Omental fat pad (tissue), 4 donors: ENCODE results near the gene GHR. TPM values are rescaled to one million over a fixed set of nuclear protein-coding genes. Genes with fewer than 3 reads are reported as not detected.

Experiments
- ATAC-seq: fragments of 150-250 bp; one replicate; pipeline ENCODE4 v1.9.1; 2016; ENCODE audit warnings: mild to moderate bottlenecking, moderate library complexity; ENCODE audit not compliant: low FRiP score
- DNase-seq: peaks from one replicate; pipeline ENCODE4 v3.0.0-alpha.2; 2019; ENCODE audit warnings: low spot score
- total RNA-seq, 4 donors: library from RNA; depleted of rRNA; stranded (reverse); fragments of >200 nt; gene quantifications; one replicate each; pipeline ENCODE4 v1.1.0, GENCODE V29; 2016
- TF ChIP-seq, protein P1 (sequence below), 3 donors: fragments of 450-650 bp; IDR thresholded peaks; one replicate each; pipeline ENCODE4 v1.5.1; 2016 to 2017; ENCODE audit warnings: antibody characterized with exemption in 3 of 3, mild to moderate bottlenecking in 3 of 3, moderate library complexity in 2 of 3

The GHR gene
- total RNA-seq, 4 donors from 2014 or later: 83.2 to 226 (median 133) TPM

DNA sequence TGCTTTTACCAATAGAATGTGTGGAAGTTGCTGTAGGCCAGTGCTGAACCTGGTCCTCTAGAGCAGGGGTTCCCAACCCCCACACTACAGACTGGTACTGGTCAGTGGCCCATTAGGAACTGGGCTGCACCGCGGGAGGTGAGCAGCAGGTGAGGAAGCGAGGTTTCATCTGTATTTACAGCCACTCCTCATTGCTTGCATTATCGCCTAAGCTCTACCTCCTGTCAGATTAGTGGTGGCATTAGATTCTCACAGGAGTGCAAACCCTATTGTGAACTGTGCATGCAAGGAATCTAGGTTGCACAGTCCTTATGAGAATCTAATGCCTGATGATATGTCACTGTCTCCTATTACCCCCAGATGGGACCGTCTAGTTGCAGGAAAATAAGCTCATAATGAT, 327.3 kb downstream of the GHR start:
- TF ChIP-seq, protein P1, sequence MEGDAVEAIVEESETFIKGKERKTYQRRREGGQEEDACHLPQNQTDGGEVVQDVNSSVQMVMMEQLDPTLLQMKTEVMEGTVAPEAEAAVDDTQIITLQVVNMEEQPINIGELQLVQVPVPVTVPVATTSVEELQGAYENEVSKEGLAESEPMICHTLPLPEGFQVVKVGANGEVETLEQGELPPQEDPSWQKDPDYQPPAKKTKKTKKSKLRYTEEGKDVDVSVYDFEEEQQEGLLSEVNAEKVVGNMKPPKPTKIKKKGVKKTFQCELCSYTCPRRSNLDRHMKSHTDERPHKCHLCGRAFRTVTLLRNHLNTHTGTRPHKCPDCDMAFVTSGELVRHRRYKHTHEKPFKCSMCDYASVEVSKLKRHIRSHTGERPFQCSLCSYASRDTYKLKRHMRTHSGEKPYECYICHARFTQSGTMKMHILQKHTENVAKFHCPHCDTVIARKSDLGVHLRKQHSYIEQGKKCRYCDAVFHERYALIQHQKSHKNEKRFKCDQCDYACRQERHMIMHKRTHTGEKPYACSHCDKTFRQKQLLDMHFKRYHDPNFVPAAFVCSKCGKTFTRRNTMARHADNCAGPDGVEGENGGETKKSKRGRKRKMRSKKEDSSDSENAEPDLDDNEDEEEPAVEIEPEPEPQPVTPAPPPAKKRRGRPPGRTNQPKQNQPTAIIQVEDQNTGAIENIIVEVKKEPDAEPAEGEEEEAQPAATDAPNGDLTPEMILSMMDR (IDR thresholded peaks at IDR 0.05): no peak
- no peak for DNase-seq
- ATAC-seq: no peak

DNA sequence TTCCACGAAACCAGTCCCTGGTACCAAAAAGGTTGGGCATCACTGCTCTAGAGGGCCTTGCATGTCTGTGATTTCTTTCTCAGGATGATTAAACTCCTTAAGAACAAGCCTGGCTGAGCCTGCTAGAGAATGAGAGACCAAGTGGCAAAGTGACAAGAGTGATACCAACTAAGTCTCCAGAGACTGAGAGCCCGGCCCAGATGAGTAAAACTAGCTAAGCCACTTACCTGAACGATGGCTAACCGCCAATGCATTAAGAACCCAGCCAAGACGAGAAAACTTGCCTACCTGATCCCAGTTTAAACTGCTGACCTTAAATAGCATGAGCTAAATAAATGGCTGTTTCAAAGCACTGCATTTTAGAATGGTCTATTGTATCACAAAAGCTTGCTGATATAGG, 327.8 kb downstream of the GHR start:
- no peak for DNase-seq
- no peak for ATAC-seq
- TF ChIP-seq, protein P1 (IDR thresholded peaks at IDR 0.05): no peak

DNA sequence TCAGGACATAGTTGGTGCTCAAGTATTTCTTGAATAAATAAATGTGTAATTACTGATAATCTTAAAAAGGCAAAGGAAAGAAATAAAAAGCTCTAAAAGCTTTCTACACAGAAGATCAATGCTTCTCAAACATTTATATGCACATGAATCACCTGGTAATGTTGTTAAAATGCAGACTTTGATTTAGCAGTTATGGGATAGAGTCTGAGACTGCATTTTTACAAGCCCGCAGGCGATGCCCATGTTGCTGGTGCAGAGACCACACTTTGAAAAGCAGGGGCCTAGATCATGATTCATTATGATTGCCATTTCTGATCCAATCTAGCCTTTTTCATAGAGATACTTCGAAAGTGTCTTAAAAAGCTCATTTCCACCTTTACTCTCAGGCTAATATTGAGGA, 329.9 kb downstream of the GHR start:
- no peak for DNase-seq
- TF ChIP-seq, protein P1 (IDR thresholded peaks at IDR 0.05): no peak
- no peak for ATAC-seq

DNA sequence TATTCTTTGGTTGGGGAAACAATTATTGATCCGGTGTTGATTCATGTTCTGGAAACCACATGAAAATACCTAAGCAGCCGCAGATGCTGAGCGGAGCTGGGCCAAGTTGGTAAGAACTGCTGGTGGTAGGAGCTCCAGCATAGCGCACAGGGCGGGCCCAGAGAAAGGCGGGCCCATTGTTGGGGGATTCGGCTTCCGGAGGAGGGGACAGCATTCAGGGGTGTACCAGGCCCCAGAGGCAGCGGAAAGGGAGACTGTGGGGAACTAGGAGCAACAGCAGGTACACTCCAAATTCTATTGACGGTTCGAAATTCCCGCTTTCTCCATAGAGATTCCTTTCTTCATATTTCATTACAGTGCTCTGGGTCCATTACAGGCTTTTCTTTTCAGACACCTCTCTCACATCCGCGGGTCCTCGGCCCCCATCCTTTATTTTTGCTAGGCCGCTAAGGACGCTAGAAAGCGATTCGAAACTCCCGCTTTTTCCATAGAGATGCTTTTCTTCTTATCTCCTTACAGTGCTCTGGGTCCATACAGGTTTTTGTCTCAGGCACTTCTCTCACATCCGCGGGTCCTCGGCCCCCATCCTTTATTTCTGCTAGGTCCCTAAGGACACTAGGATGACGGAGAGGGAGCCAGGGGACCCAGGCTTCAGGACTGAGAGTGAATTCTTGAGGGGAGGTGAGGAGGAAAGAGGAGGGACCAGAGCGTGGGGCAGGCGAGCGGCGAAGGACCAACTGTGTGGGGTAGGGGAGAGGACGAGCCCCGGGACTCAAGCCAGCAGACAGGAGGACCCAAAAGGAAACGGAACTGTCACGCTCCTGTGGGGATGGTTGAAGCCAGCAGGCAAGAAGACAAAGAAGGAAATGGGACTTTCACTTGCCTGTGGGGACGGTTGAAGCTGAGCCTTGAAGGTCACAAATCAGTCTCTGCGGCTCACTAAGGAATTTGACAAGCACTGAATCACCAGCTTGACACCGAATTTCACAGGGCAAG, 333.7 kb downstream of the GHR start, which contains the start of gene CCDC152:
TSS of gene CCDC152 (plus strand) at position 213 of the 996 bp plus-strand sequence. CDS start 2,304 bp downstream, outside the sequence.
- peak; percentile 10 for ATAC-seq
- TF ChIP-seq, protein P1 (IDR thresholded peaks at IDR 0.05): no peak
- no peak for DNase-seq

DNA sequence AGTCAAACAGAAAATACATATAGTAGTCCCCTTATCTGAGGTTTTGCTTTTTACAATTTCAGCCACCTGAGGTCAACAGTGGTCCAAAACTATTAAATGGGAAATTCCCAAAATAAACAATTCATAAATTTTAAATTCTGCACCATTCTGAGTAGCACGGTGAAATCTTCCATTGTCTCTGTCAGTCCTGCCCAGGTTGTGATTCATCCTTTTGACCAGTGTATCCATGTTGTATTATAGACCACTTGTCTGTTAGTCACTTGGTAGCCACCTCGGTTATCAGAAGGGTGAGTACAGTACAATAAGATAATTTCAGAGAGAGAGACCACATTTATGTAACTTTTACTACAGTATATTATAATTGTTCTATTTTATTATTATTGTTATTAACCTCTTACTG, 336.2 kb downstream of the GHR start:
- TF ChIP-seq, protein P1 (IDR thresholded peaks at IDR 0.05): no peak
- no peak for ATAC-seq
- DNase-seq: no peak

DNA sequence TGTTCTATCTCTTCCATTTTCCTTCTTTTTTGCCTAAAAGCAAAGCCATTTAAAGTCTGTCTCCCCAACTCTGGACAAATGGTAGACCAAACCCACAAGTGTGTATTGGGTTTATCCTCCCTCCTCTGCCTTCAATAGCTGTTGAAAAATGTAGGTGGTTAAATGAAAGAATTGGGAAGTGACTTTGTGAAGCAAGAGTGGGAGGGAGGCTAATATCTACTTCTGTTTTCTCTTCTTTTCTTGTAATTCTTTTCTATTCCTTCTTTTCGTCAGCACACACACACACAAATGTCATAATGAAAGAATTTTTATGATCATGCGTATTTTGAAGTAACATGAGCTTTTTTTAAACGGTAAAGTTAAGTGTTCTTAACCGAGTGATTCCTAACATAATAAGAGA, 337.2 kb downstream of the GHR start:
- DNase-seq (no peak), ATAC-seq (no peak)
- TF ChIP-seq, protein P1 (IDR thresholded peaks at IDR 0.05): no peak

DNA sequence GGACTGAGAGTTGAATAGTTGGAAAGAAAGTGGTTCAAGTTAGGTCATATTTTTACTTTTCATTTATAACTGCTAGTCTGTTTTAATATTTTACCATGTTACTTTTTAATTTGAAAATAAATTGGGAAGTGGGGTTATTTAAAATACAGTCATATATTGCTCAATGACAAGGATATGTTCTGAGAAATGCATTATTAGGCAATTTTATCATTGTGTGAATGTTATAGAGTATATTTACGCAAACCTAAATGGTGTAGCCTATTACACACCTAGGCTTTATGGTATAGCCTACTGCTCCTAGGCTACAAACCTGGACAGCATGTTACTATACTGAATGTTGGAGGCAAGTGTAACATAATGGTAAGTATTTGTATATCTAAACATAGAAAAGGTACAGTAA, 338.6 kb downstream of the GHR start:
- no peak for DNase-seq
- no peak for ATAC-seq
- TF ChIP-seq, protein P1 (IDR thresholded peaks at IDR 0.05): no peak
